Erythroblast (primary cell): ENCODE measurements around the gene EHBP1L1.
"Not testable (repeated sequence)": the region's sequence is repeated elsewhere in the genome, so short reads cannot be mapped to it uniquely, and the experiment has no call there.

Experiments
- GATA1 ChIP-seq: IDR thresholded peaks from 2 replicates; pipeline ENCODE4 v1.6.1; 2011; ENCODE audit warnings: low read depth, mild to moderate bottlenecking, control low read depth, low read length, moderate library complexity
- POLR2A ChIP-seq: IDR thresholded peaks from 2 replicates; pipeline ENCODE4 v1.6.1; 2011; ENCODE audit warnings: mild to moderate bottlenecking, low read length

GRCh38 chr11:65564879-65565559 is 10.8 kb upstream of the EHBP1L1 start:
- TF ChIP-seq POLR2A, GATA1: not testable (repeated sequence)
